ENCODE data around the gene PUM1. TPM values are rescaled to one million over a fixed set of nuclear protein-coding genes. Genes with fewer than 3 reads are reported as not detected.

Gene PUM1
- total and polyA plus RNA-seq, 4 donors: 24.7 to 125 (median 66.9) TPM

DNA sequence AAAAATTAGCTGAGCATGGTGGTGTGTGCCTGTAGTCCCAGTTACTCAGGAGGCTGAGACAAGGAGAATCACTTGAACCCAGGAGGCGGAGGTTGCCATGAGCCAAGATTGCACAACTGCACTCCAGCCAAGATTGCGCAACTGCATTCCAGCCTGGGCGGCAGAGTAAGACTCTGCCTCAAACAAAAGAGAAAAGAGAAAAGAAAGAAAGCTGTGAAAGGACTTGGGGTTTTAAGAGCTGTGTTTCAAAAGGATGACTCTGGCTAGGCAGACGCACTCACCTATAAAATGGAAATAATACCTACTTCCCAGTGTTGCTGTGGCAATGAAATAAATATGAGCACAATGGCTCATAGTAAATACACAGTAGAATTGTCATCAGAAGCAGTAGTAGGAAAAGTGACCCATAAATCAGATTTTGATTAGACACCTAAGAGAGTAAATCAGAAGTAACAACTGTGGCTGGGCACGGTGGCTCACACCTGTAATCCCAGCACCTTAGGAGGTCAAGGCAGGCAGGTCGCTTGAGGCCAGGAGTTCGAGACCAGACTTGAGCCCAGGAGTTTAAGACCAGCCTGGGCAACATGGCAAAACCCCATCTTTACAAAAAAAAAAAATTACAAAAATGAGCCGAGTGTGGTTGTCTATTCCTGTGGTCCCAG lies 45.9 kb upstream of the PUM1 start:
- Histone ChIP-seq H3K27ac (ENCODE audit: low read depth in 1 of 2, low read length in 1 of 2) (no peak overlapping the region), H3K27me3 (ENCODE audit: control insufficient read depth in 3 of 3, insufficient read depth in 3 of 3, low read length in 2 of 3) (no peaks in the 10 kb centered on the region), H3K9ac (ENCODE audit: insufficient read depth in 1 of 2, low read length in 2 of 2) (no peak overlapping the region), H3K9me3 (ENCODE audit: control insufficient read depth in 4 of 4, insufficient read depth in 3 of 4, low read length in 3 of 4) (peaks cover 0 to 2% (median 0%) of the 10 kb centered on the region in 4 donors), H3K36me3 (ENCODE audit: control insufficient read depth in 4 of 4, insufficient read depth in 4 of 4, low read length in 4 of 4) (no peaks in the 10 kb centered on the region), H3K4me3 (no peak overlapping the region), H3K4me1 (ENCODE audit: control insufficient read depth in 5 of 5, insufficient read depth in 5 of 5, low read length in 5 of 5) (peaks cover 0 to 2% (median 0%) of the 10 kb centered on the region in 5 donors)
- TF ChIP-seq, protein P1, sequence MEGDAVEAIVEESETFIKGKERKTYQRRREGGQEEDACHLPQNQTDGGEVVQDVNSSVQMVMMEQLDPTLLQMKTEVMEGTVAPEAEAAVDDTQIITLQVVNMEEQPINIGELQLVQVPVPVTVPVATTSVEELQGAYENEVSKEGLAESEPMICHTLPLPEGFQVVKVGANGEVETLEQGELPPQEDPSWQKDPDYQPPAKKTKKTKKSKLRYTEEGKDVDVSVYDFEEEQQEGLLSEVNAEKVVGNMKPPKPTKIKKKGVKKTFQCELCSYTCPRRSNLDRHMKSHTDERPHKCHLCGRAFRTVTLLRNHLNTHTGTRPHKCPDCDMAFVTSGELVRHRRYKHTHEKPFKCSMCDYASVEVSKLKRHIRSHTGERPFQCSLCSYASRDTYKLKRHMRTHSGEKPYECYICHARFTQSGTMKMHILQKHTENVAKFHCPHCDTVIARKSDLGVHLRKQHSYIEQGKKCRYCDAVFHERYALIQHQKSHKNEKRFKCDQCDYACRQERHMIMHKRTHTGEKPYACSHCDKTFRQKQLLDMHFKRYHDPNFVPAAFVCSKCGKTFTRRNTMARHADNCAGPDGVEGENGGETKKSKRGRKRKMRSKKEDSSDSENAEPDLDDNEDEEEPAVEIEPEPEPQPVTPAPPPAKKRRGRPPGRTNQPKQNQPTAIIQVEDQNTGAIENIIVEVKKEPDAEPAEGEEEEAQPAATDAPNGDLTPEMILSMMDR (IDR thresholded peaks at IDR 0.05; ENCODE audit: control extremely low read depth, extremely low read depth): no peak
- ATAC-seq (ENCODE audit: insufficient read depth, low FRiP score): peak; percentile 19
- WGBS, 2 donors: 64 to 68% methylated on average over 8 of the region's 8 CpGs
- peak; percentile 47 to 80 (median 62) for DNase-seq

DNA sequence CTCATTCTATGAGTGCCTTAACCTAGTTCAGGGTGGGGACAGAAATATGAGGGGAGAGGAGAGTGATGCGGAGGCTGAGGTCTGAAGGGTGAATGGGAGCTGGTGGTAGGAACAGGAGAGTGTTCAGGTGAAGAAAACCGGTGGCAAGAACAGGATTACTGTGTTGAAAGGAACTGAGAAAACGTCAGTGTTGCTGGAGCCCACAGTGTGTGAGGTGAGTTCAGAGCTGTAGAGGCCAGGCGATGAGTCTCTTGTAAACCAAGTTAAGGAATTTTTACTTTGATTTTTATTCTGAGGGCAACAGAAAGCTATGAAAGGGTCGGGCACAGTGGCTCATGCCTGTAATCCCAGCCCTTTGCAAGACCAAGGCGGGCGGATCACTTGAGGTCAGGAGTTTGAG lies 45.3 kb upstream of the PUM1 start:
- Histone ChIP-seq H3K4me3 (no peak overlapping the region), H3K27ac (ENCODE audit: low read depth in 1 of 2, low read length in 1 of 2) (no peak overlapping the region), H3K27me3 (ENCODE audit: control insufficient read depth in 3 of 3, insufficient read depth in 3 of 3, low read length in 2 of 3) (no peaks in the 10 kb centered on the region), H3K4me1 (ENCODE audit: control insufficient read depth in 5 of 5, insufficient read depth in 5 of 5, low read length in 5 of 5) (peaks cover 0 to 2% (median 0%) of the 10 kb centered on the region in 5 donors), H3K9me3 (ENCODE audit: control insufficient read depth in 4 of 4, insufficient read depth in 3 of 4, low read length in 3 of 4) (peaks cover 0 to 2% (median 0%) of the 10 kb centered on the region in 4 donors), H3K9ac (ENCODE audit: insufficient read depth in 1 of 2, low read length in 2 of 2) (no peak overlapping the region), H3K36me3 (ENCODE audit: control insufficient read depth in 4 of 4, insufficient read depth in 4 of 4, low read length in 4 of 4) (no peaks in the 10 kb centered on the region)
- DNase-seq (no peak), ATAC-seq (ENCODE audit: insufficient read depth, low FRiP score) (no peak)
- WGBS, 2 donors: 88 to 91% methylated on average over 7 of the region's 7 CpGs
- TF ChIP-seq, protein P1 (IDR thresholded peaks at IDR 0.05; ENCODE audit: control extremely low read depth, extremely low read depth): no peak

DNA sequence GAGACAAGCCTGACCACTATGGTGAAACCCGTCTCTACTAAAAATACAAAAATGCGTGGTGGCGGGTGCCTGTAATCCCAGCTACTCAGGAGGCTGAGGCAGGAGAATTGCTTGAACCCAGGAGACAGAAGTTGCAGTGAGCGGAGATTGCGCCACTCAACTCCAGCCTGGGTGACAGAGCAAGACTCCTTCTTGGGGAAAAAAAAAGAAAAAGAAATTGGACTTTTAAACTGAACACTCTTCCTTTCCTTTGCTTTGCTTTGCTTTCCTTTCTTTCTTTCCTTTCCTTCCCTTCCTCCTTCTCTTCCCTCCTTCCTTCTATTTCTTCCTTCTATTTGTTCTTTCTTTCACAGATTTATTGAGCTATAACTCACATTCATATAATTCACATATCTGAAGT lies 43.3 kb upstream of the PUM1 start:
- no peaks in the 10 kb centered on the region for H3K36me3 ChIP-seq (ENCODE audit: control insufficient read depth in 4 of 4, insufficient read depth in 4 of 4, low read length in 4 of 4)
- TF ChIP-seq, protein P1 (IDR thresholded peaks at IDR 0.05; ENCODE audit: control extremely low read depth, extremely low read depth): no peak
- H3K27me3 ChIP-seq (ENCODE audit: control insufficient read depth in 3 of 3, insufficient read depth in 3 of 3, low read length in 2 of 3): no peaks in the 10 kb centered on the region
- no peak overlapping the region for H3K27ac ChIP-seq (ENCODE audit: low read depth in 1 of 2, low read length in 1 of 2)
- peaks cover 0 to 2% (median 0%) of the 10 kb centered on the region in 5 donors for H3K4me1 ChIP-seq (ENCODE audit: control insufficient read depth in 5 of 5, insufficient read depth in 5 of 5, low read length in 5 of 5)
- H3K9ac ChIP-seq (ENCODE audit: insufficient read depth in 1 of 2, low read length in 2 of 2): no peak overlapping the region
- WGBS, 2 donors: 52 to 81% methylated on average over 5 of the region's 5 CpGs
- H3K9me3 ChIP-seq (ENCODE audit: control insufficient read depth in 4 of 4, insufficient read depth in 3 of 4, low read length in 3 of 4): peaks cover 0 to 2% (median 0%) of the 10 kb centered on the region in 4 donors
- DNase-seq: no peak
- no peak for ATAC-seq (ENCODE audit: insufficient read depth, low FRiP score)
- H3K4me3 ChIP-seq: no peak overlapping the region

All from lung (tissue), 12 donors.